GM12878 (cell line): Measurements from ENCODE around the gene ASCC2. TPM values are rescaled to one million over a fixed set of nuclear protein-coding genes. Genes with fewer than 3 reads are reported as not detected.

Source experiments
- ATAC-seq: fragments of 200-7000 bp; cut with Tn5 transposase; 3 replicates; pipeline ENCODE4 v1.9.1; 2020; ENCODE audit warnings: mild to moderate bottlenecking, moderate library complexity
- BruUV-seq: library from RNA; stranded (reverse); fragments of 400-500 nt; replicated peaks from 2 replicates; lab custom pipeline; 2021; lab: Mats Ljungman, UMichigan
- CTCF ChIA-PET: fragments of 300-600 bp; sonication (Branson Sonifier 250); formaldehyde crosslinking; extraction: SDS; loops from one replicate; lab custom pipeline; 2021; ENCODE audit warnings: inconsistent platforms; lab: Yijun Ruan, JAX
- POLR2A ChIA-PET: fragments of 350-600 bp; formaldehyde crosslinking; extraction: SDS; loops from one replicate; lab custom pipeline; 2021; ENCODE audit warnings: inconsistent platforms; lab: Charles Lee
- RAD21 ChIA-PET: fragments of 300-600 bp; sonication (Branson Sonifier 250); formaldehyde crosslinking; loops from one replicate; lab custom pipeline; 2023; ENCODE audit warnings: antibody characterized with exemption; ENCODE audit not compliant: unreplicated experiment; lab: Charles Lee
- SMC1A ChIA-PET: fragments of 300-600 bp; sonication (Branson Sonifier 250); formaldehyde crosslinking; loops from one replicate; lab custom pipeline; 2023; ENCODE audit not compliant: unreplicated experiment, uncharacterized antibody; lab: Charles Lee
- DNase-seq: peaks from one replicate; pipeline ENCODE4 v3.0.0-alpha.2; 2011; ENCODE audit warnings: low read depth, low spot score
- FAIRE-seq: peaks from 3 replicates; lab custom pipeline; 2011; peaks lifted over from hg19 to GRCh38; lab: Jason Lieb, UNC
- H2AFZ ChIP-seq: 2 replicates; pipeline ENCODE4 v1.6.0; 2011; ENCODE audit warnings: low read depth, low read length, control low read depth; ENCODE audit not compliant: control insufficient read depth
- H3K27ac ChIP-seq: 2 replicates; pipeline ENCODE4 v1.5.1; 2011; ENCODE audit warnings: control low read depth; ENCODE audit not compliant: control insufficient read depth, insufficient read depth
- H3K27me3 ChIP-seq, 2 experiments: replicated peaks in 1 of 2; 2 replicates each; pipeline versions ENCODE4 v1.6.0 to v1.6.1; 2011; ENCODE audit warnings: low read length in 1 of 2; ENCODE audit not compliant: control insufficient read depth in 2 of 2, insufficient read depth in 2 of 2
- H3K36me3 ChIP-seq, 2 experiments: 2 replicates each; pipeline ENCODE4 v1.5.1; 2011; ENCODE audit warnings: low read length in 1 of 2; ENCODE audit not compliant: control insufficient read depth in 2 of 2, insufficient read depth in 2 of 2
- H3K4me1 ChIP-seq: 2 replicates; pipeline ENCODE4 v1.6.1; 2011; ENCODE audit warnings: mild to moderate bottlenecking, low read length, moderate library complexity, mixed read lengths; ENCODE audit not compliant: control insufficient read depth, insufficient read depth
- H3K4me2 ChIP-seq: 2 replicates; pipeline ENCODE4 v1.6.0; 2011; ENCODE audit warnings: control low read depth; ENCODE audit not compliant: control insufficient read depth, insufficient read depth
- H3K4me3 ChIP-seq: fragments of 200-600 bp; sonication (generic); 2 replicates; pipeline ENCODE4 v1.5.1; 2016
- H3K79me2 ChIP-seq: 2 replicates; pipeline ENCODE4 v1.6.0; 2011; ENCODE audit warnings: low read length; ENCODE audit not compliant: control insufficient read depth, insufficient read depth
- H3K9ac ChIP-seq: 2 replicates; pipeline ENCODE4 v1.8.0; 2011; ENCODE audit warnings: low read length, control low read depth, mixed read lengths; ENCODE audit not compliant: control insufficient read depth, insufficient read depth
- H3K9me3 ChIP-seq: replicated peaks from 3 replicates; pipeline ENCODE4 v1.5.1; 2011; ENCODE audit warnings: mild to moderate bottlenecking, low read length; ENCODE audit not compliant: control insufficient read depth, insufficient read depth
- H4K20me1 ChIP-seq: 2 replicates; pipeline ENCODE4 v1.6.0; 2011; ENCODE audit not compliant: control insufficient read depth, insufficient read depth
- EED ChIP-seq: sonication (generic); IDR thresholded peaks from 2 replicates; pipeline ENCODE4 v1.6.1; 2016; ENCODE audit warnings: antibody characterized with exemption, low read depth
- IRF5 ChIP-seq: fragments of 450-650 bp; IDR thresholded peaks from 2 replicates; pipeline ENCODE4 v1.6.1; 2017; ENCODE audit warnings: borderline replicate concordance
- MEF2B ChIP-seq: fragments of 450-650 bp; IDR thresholded peaks from 2 replicates; pipeline ENCODE4 v1.6.1; 2018; ENCODE audit warnings: mild to moderate bottlenecking, moderate library complexity; ENCODE audit not compliant: partially characterized antibody, poor library complexity, severe bottlenecking
- NFXL1 ChIP-seq: fragments of 450-650 bp; IDR thresholded peaks from 2 replicates; pipeline ENCODE4 v1.6.1; 2017; ENCODE audit warnings: antibody characterized with exemption, mild to moderate bottlenecking, borderline replicate concordance
- RAD51 ChIP-seq: fragments of 450-650 bp; IDR thresholded peaks from 2 replicates; pipeline ENCODE4 v1.6.1; 2016; ENCODE audit warnings: moderate library complexity, mild to moderate bottlenecking, inconsistent platforms
- RUNX3 ChIP-seq: IDR thresholded peaks from 2 replicates; pipeline ENCODE4 v1.6.1; 2012; ENCODE audit warnings: low read length, inconsistent platforms
- SRF ChIP-seq, 2 experiments: IDR thresholded peaks; 2 replicates each; pipeline ENCODE4 v1.6.1; 2011; ENCODE audit warnings: low read depth in 2 of 2, low read length in 2 of 2, mild to moderate bottlenecking in 1 of 2, moderate library complexity in 1 of 2
- TCF12 ChIP-seq: IDR thresholded peaks from 2 replicates; pipeline ENCODE4 v1.6.1; 2011; ENCODE audit warnings: low read depth, mild to moderate bottlenecking, low read length
- TCF3 ChIP-seq: IDR thresholded peaks from 2 replicates; pipeline ENCODE4 v1.6.1; 2012; ENCODE audit warnings: low read depth, mild to moderate bottlenecking, low read length, borderline replicate concordance; ENCODE audit not compliant: insufficient read depth
- WGBS: methylation state at CpG from one replicate; pipeline ENCODE4 v1.1.6; 2016; ENCODE audit warnings: low lambda C conversion rate; ENCODE audit not compliant: insufficient replicate concordance, insufficient coverage; ENCODE audit errors: missing lambda C conversion rate; 5-methylcytosine and 5-hydroxymethylcytosine counted together
- in situ Hi-C: fragments of 300-500 bp; cut with MboI; formaldehyde crosslinking; loops from 9 replicates; pipeline ENCODE4 v1.14.3; 2018; ENCODE audit warnings: mixed read lengths
- intact Hi-C: fragments of 100-400 bp; cut with micrococcal nuclease; formaldehyde crosslinking; loops from one replicate; pipeline ENCODE4 v1.14.2; 2022; ENCODE audit not compliant: unreplicated experiment
- polyA plus RNA-seq, 11 experiments: library from polyadenylated mRNA; depleted of rRNA in 4 of 11; unstranded in 6 of 11; stranded (reverse) in 5 of 11; fragments of >200 nt; fragmentation: Nextera tagmentation in 4 of 11; fragmentation: Illumina TruSeq in 1 of 11; extraction: Ambion mirVana in 4 of 11; extraction: Trizol in 1 of 11; gene quantifications; 1 replicate in 1 of 11; 2 replicates in 10 of 11; pipeline versions ENCODE4 v1.2.1 to v1.2.3, GENCODE V29; 2011 to 2016; ENCODE audit warnings: inconsistent platforms in 2 of 11, missing spikeins in 2 of 11, low read depth in 1 of 11
- total RNA-seq, 4 experiments: library from RNA; depleted of rRNA in 3 of 4; stranded (reverse); fragments of >200 nt in 3 of 4; fragmentation: Illumina TruSeq in 1 of 4; extraction: Trizol in 1 of 4; gene quantifications; 2 replicates each; pipeline versions ENCODE4 v1.2.1 to v1.2.3, GENCODE V29; 2013 to 2021

ASCC2 gene
- total and polyA plus RNA-seq, 10 of the 15 experiments (the other 5 are each of a cell fraction or from before 2014, with no cell fraction given), result 5.3 to 91.4 (median 56.5) TPM

DNA sequence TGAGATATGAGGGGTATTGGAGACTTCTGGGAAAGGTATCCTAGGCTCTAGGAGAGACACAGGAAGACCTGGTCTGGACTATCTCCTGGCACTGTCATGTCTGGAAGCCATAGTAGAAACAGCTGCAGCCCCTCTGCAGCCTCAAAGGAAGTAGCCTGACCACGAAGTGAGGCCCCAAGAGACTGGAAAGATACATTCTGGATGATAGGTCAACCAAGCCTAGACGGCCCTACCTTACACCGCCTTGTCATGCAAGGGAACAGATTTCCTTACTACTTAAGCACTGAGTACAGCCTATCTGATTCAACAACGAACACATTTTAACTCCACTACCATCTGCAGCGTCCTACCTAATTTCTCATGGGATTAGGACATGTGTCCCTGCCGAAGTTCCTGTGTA lies 39.8 kb downstream of the ASCC2 start:
- ATAC-seq, result peak; percentile 70
- DNase-seq, result peak; percentile 46
- no peaks in the 10 kb centered on the region for H3K27me3 ChIP-seq
- FAIRE-seq, result no peak
- H3K4me3 ChIP-seq, result no peak overlapping the region
- RAD21 ChIA-PET, result interaction anchor here (1.5 to 1.9 kb wide), 2 partner anchors 23 to 117 kb away, joined by 3 to 4 read pairs; no protein-coding TSS in a partner anchor
- peaks cover 5 to 22% of the 10 kb centered on the region in 2 experiments; a peak in 3 of 4 replicates for H3K36me3 ChIP-seq
- H3K4me2 ChIP-seq, result no peak overlapping the region
- H3K27ac ChIP-seq, result peak overlapping the region; percentile 51
- SMC1A ChIA-PET, result no interaction called here
- no peaks in the 10 kb centered on the region for H3K79me2 ChIP-seq
- peaks cover 27% of the 10 kb centered on the region for H3K4me1 ChIP-seq
- POLR2A ChIA-PET, result interaction anchor here (0.9 kb wide), 1 partner anchor 23 kb away, joined by 3 read pairs; no protein-coding TSS in a partner anchor
- no peaks in the 10 kb centered on the region for H3K9me3 ChIP-seq
- intact Hi-C loops, result no loop called here
- H4K20me1 ChIP-seq, result no peaks in the 10 kb centered on the region
- no TSS peak for BruUV-seq
- no peak overlapping the region; the same call in 1 of the 2 replicates for H2AFZ ChIP-seq
- H3K9ac ChIP-seq, result no peak overlapping the region
- TF ChIP-seq MEF2B (peak; percentile 56), EED (peak; percentile 37; the same call in 1 of the 2 replicates), RUNX3 (peak; percentile 84), SRF (IDR thresholded peaks at IDR 0.05; ENCODE audit: low read depth in 2 of 2, low read length in 2 of 2) (no peak), TCF3 (0 out of 2 replicates have a peak, but pooled peaks have one; percentile 33), RAD51 (no peak), NFXL1 (no peak), IRF5 (no peak), TCF12 (peak; percentile 65)
- TF ChIP-seq, all 136 proteins: peak for 5
- CTCF ChIA-PET, result interaction anchor here (1.0 to 1.7 kb wide), 2 partner anchors 8 to 289 kb away, joined by 3 read pairs; no protein-coding TSS in a partner anchor
- in situ Hi-C loops, result no loop called here
- WGBS, result 12% methylated on average over 6 of the region's 6 CpGs
